ENCODE measurements around the gene MTX1.
A peak's percentile ranks its signal among the peaks of the same experiment; 100 is the strongest.

Gene MTX1

DNA sequence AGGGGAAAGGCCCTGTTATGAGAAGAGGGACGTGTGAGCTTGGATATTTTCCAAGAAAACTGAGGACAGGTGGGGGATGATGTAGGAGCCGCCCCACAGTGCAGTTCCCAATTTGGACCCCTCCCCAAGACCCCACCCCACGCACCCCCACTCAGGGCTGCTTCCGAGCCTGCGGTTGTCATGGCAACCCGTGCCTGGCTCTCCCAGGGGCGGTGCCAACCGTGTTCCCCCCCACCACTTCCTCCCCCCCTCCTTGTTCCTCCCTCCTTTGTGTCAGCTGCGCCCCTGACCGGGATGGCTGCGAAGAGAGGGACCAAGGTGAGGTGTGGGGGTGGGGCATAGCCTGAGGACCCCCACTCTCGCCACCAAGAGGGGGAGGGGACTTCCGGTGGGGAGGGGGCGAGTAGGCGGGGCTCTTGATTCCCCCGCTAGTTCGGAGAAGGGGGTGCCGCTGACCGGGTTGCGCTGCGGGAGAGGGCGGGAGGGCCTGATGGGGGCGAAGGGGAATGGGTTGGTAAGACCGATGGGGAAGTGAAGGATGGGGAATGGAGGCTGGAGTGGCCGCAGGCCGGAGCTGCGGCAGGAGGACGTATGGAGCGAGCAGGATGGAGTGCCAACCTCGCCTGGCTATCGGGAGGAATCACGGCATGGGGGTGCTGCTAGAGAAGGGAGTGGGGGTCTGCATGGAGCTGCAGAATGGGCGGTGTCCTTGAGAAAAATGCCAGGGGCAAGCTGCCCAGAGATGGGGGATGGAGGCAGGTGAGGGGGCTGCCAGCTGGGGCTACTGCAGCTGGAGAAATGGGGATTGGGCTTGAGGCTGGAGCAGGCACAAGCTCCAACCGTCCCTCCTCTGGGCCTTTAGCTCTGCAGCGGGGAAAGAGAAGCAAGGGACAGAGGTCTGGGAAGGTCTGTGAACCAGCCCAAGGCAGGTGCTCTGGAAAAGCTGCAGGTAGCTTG, 33.9 kb upstream of the MTX1 start:
- peak; percentile 72 for DNase-seq

GRCh38 chr1:155175281-155175926, 33.1 kb upstream of the MTX1 start:
- DNase-seq: no peak

- peak; percentile 35 for DNase-seq
Observed at GRCh38 chr1:155175927-155176371, 32.5 kb upstream of the MTX1 start.

- peak; percentile 91 for DNase-seq
Observed at GRCh38 chr1:155176544-155177071, 31.9 kb upstream of the MTX1 start.

GRCh38 chr1:155177192-155177917, 31.1 kb upstream of the MTX1 start:
- no peak for DNase-seq

GRCh38 chr1:155177918-155178281, 30.6 kb upstream of the MTX1 start:
- DNase-seq: no peak

- DNase-seq: peak; percentile 0
Observed at GRCh38 chr1:155178441-155179111, 29.9 kb upstream of the MTX1 start.

DNA sequence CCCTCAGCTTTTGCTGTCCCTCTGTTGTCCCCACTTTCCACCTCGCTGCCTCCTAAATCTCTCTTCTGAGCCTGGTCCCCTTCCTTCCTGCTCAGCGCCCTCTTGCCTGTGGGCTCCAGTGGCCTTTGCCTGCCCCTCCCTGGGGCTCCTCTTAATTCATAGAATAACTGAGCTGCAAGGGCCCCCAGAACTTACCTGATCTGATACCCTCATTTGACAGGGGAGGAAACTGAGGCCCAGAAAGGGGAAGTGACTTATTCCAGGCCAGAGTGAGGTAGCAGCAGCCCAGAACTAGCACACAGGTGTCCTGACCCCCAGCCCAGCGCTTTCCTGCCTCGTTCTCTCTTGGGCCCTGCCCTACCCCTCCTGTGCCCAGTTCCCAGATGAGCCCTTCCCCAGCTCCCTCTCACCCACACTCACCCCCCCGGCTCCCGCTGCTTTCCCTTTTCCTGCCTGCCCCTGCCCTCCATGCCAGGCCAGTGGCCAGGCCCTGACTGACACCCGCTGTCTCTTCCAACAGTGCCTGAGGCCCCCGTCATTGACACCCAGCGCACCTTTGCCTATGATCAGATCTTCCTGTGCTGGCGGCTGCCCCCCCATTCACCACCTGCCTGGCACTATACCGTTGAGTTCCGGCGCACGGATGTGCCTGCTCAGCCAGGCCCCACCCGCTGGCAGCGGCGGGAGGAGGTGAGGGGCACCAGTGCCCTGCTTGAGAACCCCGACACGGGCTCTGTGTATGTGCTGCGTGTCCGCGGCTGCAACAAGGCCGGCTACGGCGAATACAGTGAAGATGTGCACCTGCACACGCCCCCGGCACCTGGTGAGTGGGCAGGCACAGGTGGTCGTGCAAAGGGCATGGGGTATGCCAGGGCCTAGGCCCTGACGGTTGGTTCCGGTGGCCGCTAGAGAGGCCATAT, 29.1 kb upstream of the MTX1 start:
- no peak for DNase-seq

- DNase-seq: no peak
Observed at GRCh38 chr1:155181371-155182051, 27.0 kb upstream of the MTX1 start.

- no peak for DNase-seq
Observed at GRCh38 chr1:155182052-155182550, 26.4 kb upstream of the MTX1 start.

GRCh38 chr1:155183775-155184221, 24.7 kb upstream of the MTX1 start:
- no peak for DNase-seq

- no peak for DNase-seq
Observed at GRCh38 chr1:155184351-155184811, 24.1 kb upstream of the MTX1 start.

- DNase-seq: no peak
Observed at GRCh38 chr1:155184835-155185782, 23.4 kb upstream of the MTX1 start.

- DNase-seq: no peak
Observed at GRCh38 chr1:155185783-155186066, 22.8 kb upstream of the MTX1 start.

GRCh38 chr1:155186067-155186793, 22.3 kb upstream of the MTX1 start:
- no peak for DNase-seq

GRCh38 chr1:155186794-155187455, 21.6 kb upstream of the MTX1 start:
- DNase-seq: no peak

DNA sequence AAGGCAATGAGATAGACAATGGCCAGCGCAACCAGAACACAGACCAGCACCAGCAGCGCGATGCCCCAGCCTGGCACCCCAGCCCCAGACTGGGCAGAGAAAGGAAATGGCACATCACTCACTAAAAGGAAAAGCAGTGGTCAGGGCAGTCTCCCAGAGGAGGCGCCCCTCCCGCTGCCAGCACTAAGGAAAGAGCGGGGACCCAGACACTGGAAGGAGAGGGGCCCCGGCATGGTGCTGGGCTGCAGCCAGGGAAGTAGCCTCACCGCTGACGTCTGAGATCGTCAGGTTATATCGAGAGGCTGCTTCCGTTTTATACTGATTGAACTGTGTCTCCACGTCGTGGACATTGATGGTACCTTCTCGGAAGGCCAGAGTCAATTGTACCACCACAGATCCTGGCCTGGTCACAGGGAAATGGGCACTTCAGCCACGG, 21.0 kb upstream of the MTX1 start:
- DNase-seq: no peak

DNA sequence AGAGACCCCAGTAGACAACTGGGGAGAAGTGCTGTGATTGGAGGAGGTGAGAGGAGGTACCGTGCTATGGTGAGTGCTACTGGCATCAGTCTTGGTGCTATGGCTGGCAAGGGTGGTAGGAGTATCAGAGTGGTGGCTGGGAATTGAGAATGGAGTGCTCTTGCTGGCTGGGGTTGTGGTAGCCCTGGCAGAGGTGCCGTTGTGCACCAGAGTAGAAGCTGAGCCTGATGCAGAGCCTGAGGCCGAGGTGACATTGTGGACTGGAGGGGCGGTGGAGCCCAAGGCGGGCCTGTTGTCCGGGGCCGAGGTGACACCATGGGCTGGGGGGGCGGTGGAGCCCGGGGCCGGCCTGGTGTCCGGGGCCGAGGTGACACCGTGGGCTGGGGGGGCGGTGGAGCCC, 20.2 kb upstream of the MTX1 start:
- no peak for DNase-seq

All from stimulated activated CD4-positive, alpha-beta T cell treated with anti-CD3 and anti-CD28 coated beads, Interleukin-15, amount 100 ng/mL, for 24 hours (primary cell).